Neutrophil (primary cell): ENCODE results near the gene TTLL5.

ENCODE experiments used
- H3K27ac ChIP-seq: fragments of 200-600 bp; sonication (generic); 2 replicates; pipeline ENCODE4 v1.5.1; 2016; ENCODE audit warnings: mild to moderate bottlenecking, moderate library complexity
- H3K27me3 ChIP-seq: fragments of 200-600 bp; sonication (generic); 2 replicates; pipeline ENCODE4 v1.6.0; 2016; ENCODE audit warnings: mild to moderate bottlenecking
- H3K36me3 ChIP-seq: fragments of 200-600 bp; sonication (generic); 2 replicates; pipeline ENCODE4 v1.5.1; 2017
- H3K4me1 ChIP-seq, 2 experiments: fragments of 200-600 bp in 1 of 2; sonication (generic) in 1 of 2; 1 replicate in 1 of 2; 2 replicates in 1 of 2; pipeline versions ENCODE4 v1.5.1 to v1.6.1; 2013 to 2016; ENCODE audit warnings: low read depth in 1 of 2, low read length in 1 of 2, mild to moderate bottlenecking in 1 of 2, moderate library complexity in 1 of 2; ENCODE audit not compliant: control insufficient read depth in 1 of 2, insufficient read depth in 1 of 2
- H3K4me3 ChIP-seq, 2 experiments: fragments of 200-600 bp in 1 of 2; sonication (generic) in 1 of 2; 1 replicate in 1 of 2; 2 replicates in 1 of 2; pipeline ENCODE4 v1.5.1; 2013 to 2016; ENCODE audit warnings: low read depth in 1 of 2, low read length in 1 of 2, mild to moderate bottlenecking in 1 of 2, moderate library complexity in 1 of 2
- H3K9me3 ChIP-seq: fragments of 200-600 bp; sonication (generic); 2 replicates; pipeline ENCODE4 v1.5.1; 2016
- CTCF ChIP-seq: fragments of 200-600 bp; sonication (generic); IDR thresholded peaks from 2 replicates; pipeline ENCODE4 v1.5.1; 2016; ENCODE audit warnings: antibody characterized with exemption

The TTLL5 gene

GRCh38 chr14:75866970-75867369, 205.9 kb downstream of the TTLL5 start:
- no peak overlapping the region for H3K27ac ChIP-seq
- no peak for TF ChIP-seq CTCF
- H3K36me3 ChIP-seq: no peaks in the 10 kb centered on the region
- no peaks in the 10 kb centered on the region for H3K4me1 ChIP-seq
- no peaks in the 10 kb centered on the region for H3K27me3 ChIP-seq
- no peak overlapping the region for H3K4me3 ChIP-seq
- H3K9me3 ChIP-seq: no peaks in the 10 kb centered on the region

DNA sequence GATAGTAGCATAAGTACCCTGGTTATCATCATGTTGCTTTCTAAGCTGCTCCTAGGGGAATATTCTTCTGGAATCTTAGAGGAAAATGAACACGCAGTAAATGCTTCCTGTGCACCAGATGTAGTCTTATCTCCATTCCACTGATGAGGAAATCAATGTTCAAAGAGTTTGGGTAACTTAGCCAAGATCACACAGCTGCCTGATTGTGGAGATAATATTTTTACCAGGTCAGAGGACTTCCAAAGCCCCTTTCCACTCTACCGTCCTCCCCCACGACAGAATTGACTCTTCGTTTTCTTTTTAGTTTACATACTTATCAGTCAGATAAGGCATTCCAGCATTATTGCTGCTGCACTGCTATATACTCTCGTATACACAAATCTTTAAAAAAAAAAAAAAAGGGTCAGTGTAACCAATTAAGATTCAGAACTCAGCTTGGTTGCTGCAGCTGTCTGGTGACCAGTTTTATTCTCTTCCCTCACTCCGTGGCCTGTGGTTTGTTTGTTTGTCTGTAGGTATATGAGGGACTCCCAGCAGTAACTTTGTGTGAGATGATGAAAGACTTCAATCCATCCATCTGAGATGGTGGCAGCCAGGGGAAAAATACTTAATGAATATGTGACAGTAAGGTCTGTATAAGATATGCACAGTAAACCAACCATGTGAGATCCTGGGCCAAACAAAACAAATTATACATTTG, 210.3 kb downstream of the TTLL5 start:
- H3K4me3 ChIP-seq: no peak overlapping the region
- no peaks in the 10 kb centered on the region for H3K27me3 ChIP-seq
- H3K36me3 ChIP-seq: no peaks in the 10 kb centered on the region
- H3K9me3 ChIP-seq: no peaks in the 10 kb centered on the region
- H3K27ac ChIP-seq: no peak overlapping the region
- H3K4me1 ChIP-seq: no peaks in the 10 kb centered on the region
- TF ChIP-seq CTCF: no peak

GRCh38 chr14:75875958-75876357, 214.9 kb downstream of the TTLL5 start:
- Histone ChIP-seq H3K9me3 (no peaks in the 10 kb centered on the region), H3K36me3 (no peaks in the 10 kb centered on the region), H3K27ac (no peak overlapping the region), H3K27me3 (no peaks in the 10 kb centered on the region), H3K4me1 (peaks cover 0 to 11% of the 10 kb centered on the region in 2 experiments), H3K4me3 (no peak overlapping the region)
- no peak for TF ChIP-seq CTCF

DNA sequence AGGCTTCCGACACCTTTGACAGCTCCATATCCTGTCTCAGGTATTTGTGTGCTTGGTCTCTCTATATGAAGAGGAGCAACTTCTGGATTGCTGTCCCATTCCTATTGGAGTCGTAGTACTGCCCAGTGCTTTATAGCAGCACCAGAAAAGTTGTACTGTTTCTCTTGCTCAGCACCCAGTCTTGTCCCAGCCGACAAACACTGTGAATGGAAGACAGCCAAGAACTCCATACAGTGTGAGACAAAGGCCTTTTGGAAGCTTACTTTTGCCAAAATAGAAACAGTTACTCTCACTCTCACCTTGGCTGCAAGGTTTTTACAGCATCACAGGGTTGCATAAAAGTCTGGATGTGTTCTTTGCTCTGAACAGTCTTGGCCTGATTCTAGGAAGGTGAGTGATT, 215.5 kb downstream of the TTLL5 start:
- Histone ChIP-seq H3K27me3 (no peaks in the 10 kb centered on the region), H3K27ac (no peak overlapping the region), H3K36me3 (no peaks in the 10 kb centered on the region), H3K4me3 (no peak overlapping the region), H3K9me3 (no peaks in the 10 kb centered on the region), H3K4me1 (peaks cover 0 to 11% of the 10 kb centered on the region in 2 experiments)
- no peak for TF ChIP-seq CTCF

DNA sequence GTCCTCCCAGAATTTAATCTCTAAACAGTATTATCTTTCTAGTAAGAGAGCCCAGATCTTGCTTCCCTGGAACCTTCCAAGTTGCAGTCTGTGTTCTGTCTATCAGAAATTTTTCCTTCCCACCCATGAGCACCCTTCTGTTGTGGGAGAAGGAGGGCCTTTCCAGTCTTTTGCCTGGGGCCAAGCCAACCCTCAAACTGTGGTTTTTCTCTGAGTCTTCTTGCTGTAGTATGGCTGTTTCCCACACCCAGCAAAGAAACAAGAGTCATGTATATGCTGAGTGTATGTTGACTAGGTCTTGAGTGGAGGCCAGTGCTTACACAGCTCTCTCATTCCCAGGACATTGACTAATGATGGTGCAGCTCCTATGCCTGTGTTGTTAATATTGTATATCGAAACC, 216.2 kb downstream of the TTLL5 start:
- no peak for TF ChIP-seq CTCF
- Histone ChIP-seq H3K4me1 (peaks cover 0 to 11% of the 10 kb centered on the region in 2 experiments), H3K27me3 (no peaks in the 10 kb centered on the region), H3K4me3 (no peak overlapping the region), H3K9me3 (no peaks in the 10 kb centered on the region), H3K36me3 (no peaks in the 10 kb centered on the region), H3K27ac (no peak overlapping the region)
